Measurements from ENCODE around the gene METRNL. TPM values are rescaled to one million over a fixed set of nuclear protein-coding genes. Genes with fewer than 3 reads are reported as not detected.

The METRNL gene
- total RNA-seq, 6 experiments from 2014 or later, result 54.4 to 96.7 (median 90.9) TPM

DNA sequence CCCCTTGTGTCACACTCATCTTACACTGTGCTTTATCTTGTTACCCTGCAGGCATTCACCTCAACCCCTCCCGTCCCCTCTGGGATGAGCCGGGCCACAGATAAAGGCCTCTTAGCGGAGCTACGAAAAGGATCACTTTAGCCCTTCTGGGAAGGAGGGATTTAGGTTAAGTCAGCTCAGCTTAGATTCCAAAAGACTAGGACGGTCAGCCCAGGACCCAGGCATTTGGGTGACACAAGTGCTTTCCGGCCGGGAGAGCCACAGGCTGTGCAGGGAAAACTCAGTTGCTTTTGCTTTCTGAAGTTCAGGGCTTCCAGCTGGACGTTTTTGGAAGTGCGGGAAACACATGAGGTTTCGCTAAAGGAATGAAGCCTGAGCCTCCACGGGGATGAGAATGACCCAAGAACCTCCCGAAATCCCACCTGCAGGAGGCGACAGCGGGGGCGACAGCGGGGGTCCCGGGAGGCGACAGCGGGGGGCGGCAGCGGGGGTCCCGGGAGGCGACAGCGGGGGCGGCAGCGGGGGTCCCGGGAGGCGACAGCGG, 11.6 kb upstream of the METRNL start:
- TF ChIP-seq CTCF (IDR thresholded peaks at IDR 0.05), result 0 out of 2 replicates have a peak, but pooled peaks have one; percentile 22
- Mint-ChIP-seq H3K4me1 (ENCODE audit: low read depth) (no peaks in the 10 kb centered on the region), H3K9me3 (no peaks in the 10 kb centered on the region), H3K27ac (no peak overlapping the region), H3K27me3 (ENCODE audit: insufficient read depth) (peaks cover 7% of the 10 kb centered on the region), H3K4me3 (no peak overlapping the region), H3K36me3 (ENCODE audit: low read depth) (no peaks in the 10 kb centered on the region)
- peak; percentile 21 for DNase-seq

DNA sequence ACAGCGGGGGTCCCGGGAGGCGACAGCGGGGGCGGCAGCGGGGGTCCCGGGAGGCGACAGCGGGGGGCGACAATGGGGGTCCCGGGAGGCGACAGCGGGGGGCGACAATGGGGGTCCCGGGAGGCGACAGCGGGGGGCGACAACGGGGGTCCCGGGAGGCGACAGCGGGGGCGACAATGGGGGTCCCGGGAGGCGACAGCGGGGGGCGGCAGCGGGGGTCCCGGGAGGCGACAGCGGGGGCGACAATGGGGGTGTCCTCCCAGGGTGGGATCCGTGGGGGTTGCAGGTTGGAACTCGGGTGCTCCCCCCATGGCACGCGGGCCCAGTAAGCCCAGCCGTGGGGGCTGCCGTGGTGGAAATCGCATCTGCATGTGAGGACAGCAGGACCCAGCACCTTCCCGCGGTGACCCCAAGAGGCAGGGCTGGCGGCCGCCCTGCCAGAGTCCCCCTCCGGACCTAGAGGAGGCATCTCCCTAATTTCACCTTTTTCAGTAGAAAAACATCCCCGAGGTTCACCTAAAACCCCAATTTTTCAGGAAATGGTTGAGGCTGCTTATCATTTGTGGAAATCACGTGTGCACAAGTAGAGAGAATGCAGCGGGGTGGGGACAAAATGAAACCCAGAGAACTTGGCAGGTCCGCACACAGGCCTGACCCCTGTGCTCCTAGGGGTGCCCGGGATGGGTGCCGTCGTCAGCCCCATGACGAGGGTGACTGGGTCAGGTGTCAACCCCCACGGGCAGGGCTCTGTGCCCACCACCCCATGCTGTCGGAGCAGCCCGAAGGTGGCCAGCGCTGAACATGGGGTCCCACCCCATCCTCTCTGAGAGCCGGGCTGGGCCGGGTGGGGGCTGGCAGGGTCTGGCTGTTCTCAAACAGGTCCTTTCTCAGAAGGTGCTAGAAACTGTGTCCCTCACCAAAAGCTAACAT, 10.5 kb upstream of the METRNL start:
- DNase-seq, result no peak
- H3K27ac Mint-ChIP-seq, result no peak overlapping the region
- no peaks in the 10 kb centered on the region for H3K9me3 Mint-ChIP-seq
- no peaks in the 10 kb centered on the region for H3K36me3 Mint-ChIP-seq (ENCODE audit: low read depth)
- no peak for TF ChIP-seq CTCF (IDR thresholded peaks at IDR 0.05)
- no peaks in the 10 kb centered on the region for H3K4me1 Mint-ChIP-seq (ENCODE audit: low read depth)
- no peak overlapping the region for H3K4me3 Mint-ChIP-seq
- H3K27me3 Mint-ChIP-seq (ENCODE audit: insufficient read depth), result peaks cover 5% of the 10 kb centered on the region

GRCh38 chr17:83069571-83069906, 9.9 kb upstream of the METRNL start:
- Mint-ChIP-seq H3K4me3 (no peak overlapping the region), H3K27me3 (ENCODE audit: insufficient read depth) (peaks cover 5% of the 10 kb centered on the region), H3K36me3 (ENCODE audit: low read depth) (no peaks in the 10 kb centered on the region), H3K27ac (no peak overlapping the region), H3K9me3 (no peaks in the 10 kb centered on the region), H3K4me1 (ENCODE audit: low read depth) (no peaks in the 10 kb centered on the region)
- no peak for DNase-seq
- no peak for TF ChIP-seq CTCF (IDR thresholded peaks at IDR 0.05)

DNA sequence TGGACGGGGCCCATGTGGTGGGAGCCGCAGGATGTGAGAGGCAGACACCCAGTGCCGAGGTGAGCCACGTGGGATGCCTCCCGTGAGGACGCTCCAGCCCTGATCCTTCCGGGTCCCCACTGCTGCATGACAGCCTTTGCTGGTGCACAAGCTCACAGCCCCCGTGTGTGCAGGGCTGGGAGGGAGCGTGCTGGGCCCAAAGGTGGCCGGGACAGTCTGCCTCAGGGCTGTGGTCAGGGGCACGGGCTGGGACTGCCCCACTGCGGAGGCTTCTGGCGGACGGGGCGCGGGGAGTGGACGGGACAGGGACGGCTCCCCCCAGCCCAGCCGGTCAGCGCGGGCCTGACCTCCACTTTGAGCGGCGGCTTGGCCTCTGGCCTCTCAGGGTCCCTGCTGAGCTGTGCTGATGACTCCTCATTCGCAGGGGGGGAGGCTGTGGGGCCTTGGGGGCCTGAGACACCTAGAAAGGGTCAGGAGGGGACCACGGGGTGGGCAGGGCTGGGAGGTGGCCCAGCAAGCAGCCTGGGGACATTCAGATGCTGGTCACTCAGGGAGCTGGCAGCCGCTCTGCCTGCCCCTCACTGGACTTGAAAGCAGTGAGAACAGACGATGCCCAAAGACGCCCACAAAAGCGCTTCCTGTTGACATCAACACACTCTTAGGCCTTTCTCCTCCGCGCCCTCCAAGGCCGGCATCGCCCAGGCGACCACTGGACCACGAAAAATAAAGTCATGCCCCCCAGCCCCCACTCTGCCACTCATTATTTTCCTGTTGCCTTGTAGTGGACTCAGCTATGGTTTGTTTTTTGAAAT, 9.3 kb upstream of the METRNL start:
- TF ChIP-seq CTCF (IDR thresholded peaks at IDR 0.05), result no peak
- Mint-ChIP-seq H3K9me3 (no peaks in the 10 kb centered on the region), H3K27ac (no peak overlapping the region), H3K36me3 (ENCODE audit: low read depth) (no peaks in the 10 kb centered on the region), H3K4me3 (no peak overlapping the region), H3K4me1 (ENCODE audit: low read depth) (no peaks in the 10 kb centered on the region), H3K27me3 (ENCODE audit: insufficient read depth) (peaks cover 5% of the 10 kb centered on the region)
- DNase-seq, result no peak

- Mint-ChIP-seq H3K4me3 (no peak overlapping the region), H3K4me1 (ENCODE audit: low read depth) (no peaks in the 10 kb centered on the region), H3K9me3 (no peaks in the 10 kb centered on the region), H3K27me3 (ENCODE audit: insufficient read depth) (peaks cover 9% of the 10 kb centered on the region), H3K27ac (no peak overlapping the region), H3K36me3 (ENCODE audit: low read depth) (no peaks in the 10 kb centered on the region)
- no peak for TF ChIP-seq CTCF (IDR thresholded peaks at IDR 0.05)
- DNase-seq, result no peak
Observed at GRCh38 chr17:83070800-83071341, 8.5 kb upstream of the METRNL start.
